ENCODE data around the gene MARCHF6.

- TF ChIP-seq CTCF (IDR thresholded peaks at IDR 0.05) (no peak), POLR2AphosphoS5 (IDR thresholded peaks at IDR 0.05) (no peak), EP300 (IDR thresholded peaks at IDR 0.05; ENCODE audit: low read depth) (no peak), POLR2A (IDR thresholded peaks at IDR 0.05) (no peak)
These were observed 32.7 kb upstream of the MARCHF6 start for GRCh38 chr5:10320793-10321192.

Measured in transverse colon (tissue), 4 donors.